NCI-H2196 (cell line): ENCODE data around the gene TLR10.
A peak's percentile ranks its signal among the peaks of the same experiment; 100 is the strongest.
"Not testable (repeated sequence)": the region's sequence is repeated elsewhere in the genome, so short reads cannot be mapped to it uniquely, and the experiment has no call there.

Experiments
- DNase-seq: peaks from one replicate; lab custom pipeline; 2025; ENCODE audit not compliant: unreplicated experiment; lab: John Stamatoyannopoulos, UW

TLR10 gene

GRCh38 chr4:38782452-38783108, at the start of gene TLR10:
TLR10 (minus strand) TSS chr4:38782990; CDS start chr4:38775590, 7,400 bp downstream.
- peak; percentile 68 for DNase-seq

- DNase-seq = no peak
These were observed 49.4 kb upstream of the TLR10 start for GRCh38 chr4:38832206-38832605.

- DNase-seq = no peak
These were observed 48.9 kb upstream of the TLR10 start for GRCh38 chr4:38831653-38832052.

GRCh38 chr4:38829237-38829636, 46.4 kb upstream of the TLR10 start:
- no peak for DNase-seq

- DNase-seq = no peak
These were observed 41.0 kb upstream of the TLR10 start for GRCh38 chr4:38823766-38824165.

GRCh38 chr4:38822748-38823303, 40.0 kb upstream of the TLR10 start:
- no peak for DNase-seq

GRCh38 chr4:38821739-38822138, 38.9 kb upstream of the TLR10 start:
- DNase-seq = no peak

- no peak for DNase-seq
These were observed 37.7 kb upstream of the TLR10 start for GRCh38 chr4:38820329-38821061.

- no peak for DNase-seq
These were observed 36.8 kb upstream of the TLR10 start for GRCh38 chr4:38819569-38819968.

GRCh38 chr4:38818441-38818976, 35.7 kb upstream of the TLR10 start:
- no peak for DNase-seq

- DNase-seq = no peak
These were observed 33.3 kb upstream of the TLR10 start for GRCh38 chr4:38815885-38816782.

GRCh38 chr4:38814386-38814785, 31.6 kb upstream of the TLR10 start:
- no peak for DNase-seq

GRCh38 chr4:38811297-38811696, 28.5 kb upstream of the TLR10 start:
- DNase-seq = no peak

- not testable (repeated sequence) for DNase-seq
These were observed 24.7 kb upstream of the TLR10 start for GRCh38 chr4:38807462-38807861.

GRCh38 chr4:38806251-38806650, 23.5 kb upstream of the TLR10 start:
- not testable (repeated sequence) for DNase-seq

GRCh38 chr4:38805530-38806145, 22.8 kb upstream of the TLR10 start:
- no peak for DNase-seq

- DNase-seq = peak; percentile 51
These were observed 22.0 kb upstream of the TLR10 start, which contains the start of gene TLR1 for GRCh38 chr4:38804654-38805295. TLR1 (minus strand) TSS chr4:38804791; CDS start chr4:38798831, 5,960 bp downstream.

GRCh38 chr4:38803833-38804653, 21.3 kb upstream of the TLR10 start:
- DNase-seq = no peak
